Pancreas (tissue), 10 donors: Measurements from ENCODE around the gene RBMS1. TPM values are rescaled to one million over a fixed set of nuclear protein-coding genes. Genes with fewer than 3 reads are reported as not detected.

ENCODE experiments used
- ATAC-seq, 4 donors: fragments of 200-7000 bp; cut with Tn5 transposase; one replicate each; pipeline versions ENCODE4 v1.8.0 to v1.9.1; 2020; ENCODE audit warnings: mild to moderate bottlenecking in 4 of 4, moderate library complexity in 4 of 4
- DNase-seq, 6 donors: peaks; one replicate each; pipeline ENCODE4 v3.0.0-alpha.2; 2020
- FAIRE-seq: peaks from 2 replicates; lab custom pipeline; 2012; peaks lifted over from hg19 to GRCh38; lab: Jason Lieb, UNC
- H3K27ac ChIP-seq, 4 donors: fragments of 200-600 bp; sonication (generic); 1 replicate in 3 of 4; 2 replicates in 1 of 4; pipeline versions ENCODE4 v1.5.0 to v1.8.0; 2020
- H3K27me3 ChIP-seq, 4 donors: fragments of 200-600 bp; one replicate each; pipeline ENCODE4 v1.8.0; 2021
- H3K36me3 ChIP-seq, 3 donors: fragments of 200-600 bp; sonication (generic) in 1 of 3; one replicate each; pipeline versions ENCODE4 v1.5.0 to v1.8.0; 2020 to 2021
- H3K4me1 ChIP-seq, 3 donors: fragments of 200-600 bp; one replicate each; pipeline ENCODE4 v1.8.0; 2021
- H3K4me3 ChIP-seq, 4 donors: fragments of 200-600 bp; sonication (generic) in 2 of 4; one replicate each; pipeline versions ENCODE4 v1.5.0 to v1.8.0; 2020 to 2021
- H3K9me3 ChIP-seq, 4 donors: fragments of 200-600 bp; one replicate each; pipeline ENCODE4 v1.8.0; 2021
- CTCF ChIP-seq, 4 donors: fragments of 200-600 bp; sonication (generic) in 3 of 4; IDR thresholded peaks; one replicate each; pipeline versions ENCODE4 v1.5.0 to v1.8.0; 2021; ENCODE audit warnings: antibody characterized with exemption in 4 of 4
- WGBS, 2 donors: extraction: QIAGEN DNeasy Blood & Tissue Kit; methylation state at CpG; one replicate each; pipeline ENCODE4 v1.1.7; 2013; 5-methylcytosine and 5-hydroxymethylcytosine counted together
- intact Hi-C, 3 donors: fragments of 100-400 bp; cut with DNase I; formaldehyde crosslinking; loops; one replicate each; pipeline versions ENCODE4 v1.11.1 to v1.14.2; 2022
- polyA plus RNA-seq, 2 donors: library from polyadenylated mRNA; stranded (reverse); fragments of 200-250 nt; gene quantifications; one replicate each; pipeline ENCODE4 v1.2.3, GENCODE V29; 2013
- total RNA-seq, 6 donors: library from RNA; stranded (reverse); fragmentation: NEBNext Ultra II Directional in 4 of 6; extraction: Animal tissue kit (Norgen Biotek cat#: 25700) in 4 of 6; gene quantifications; one replicate each; pipeline versions ENCODE4 v1.2.1 to v1.2.4, GENCODE V29; 2021 to 2023
- donor health status: healthy with polysubstance abuse.
- donor health status: DM: no; HTN: no; CAD: no; lungs with moderate emphysema.
- donor health status: DM: no; HTN: no; CAD: no.
- donor health status: control.
- donor health status: control.
- donor health status: Bipolar disorder and iron deficiency.
- donor health status: DM: yes; HTN: yes; CAD: no.
- donor health status: DM: no; HTN: no; CAD: no.
- donor health status: DM: no; HTN: no; CAD: no.
- donor health status: DM: yes; HTN: yes; CAD: no.

Gene RBMS1
- total and polyA plus RNA-seq, 8 donors: 6.3 to 26.1 (median 8.7) TPM

GRCh38 chr2:160362541-160362940 lies 131.1 kb downstream of the RBMS1 start:
- WGBS, 2 donors: 86 to 88% methylated on average over 2 of the region's 2 CpGs
- H3K27ac ChIP-seq: no peak overlapping the region
- H3K36me3 ChIP-seq: no peaks in the 10 kb centered on the region
- H3K4me3 ChIP-seq: no peak overlapping the region
- no peak for DNase-seq
- H3K4me1 ChIP-seq: peaks cover 7 to 25% (median 9%) of the 10 kb centered on the region in 3 donors
- TF ChIP-seq CTCF (IDR thresholded peaks at IDR 0.05): no peak
- intact Hi-C loops: no loop called here
- no peak for ATAC-seq
- no peak for FAIRE-seq
- no peaks in the 10 kb centered on the region for H3K9me3 ChIP-seq
- no peaks in the 10 kb centered on the region for H3K27me3 ChIP-seq

- FAIRE-seq (no peak), DNase-seq (no peak), ATAC-seq (no peak)
- H3K27ac ChIP-seq: no peak overlapping the region
- H3K4me1 ChIP-seq: peaks cover 6 to 22% (median 7%) of the 10 kb centered on the region in 3 donors
- 87 to 98% methylated on average over 4 of the region's 4 CpGs for WGBS, 2 donors
- no peaks in the 10 kb centered on the region for H3K9me3 ChIP-seq
- no peaks in the 10 kb centered on the region for H3K27me3 ChIP-seq
- intact Hi-C loops: no loop called here
- no peak overlapping the region for H3K4me3 ChIP-seq
- TF ChIP-seq CTCF (IDR thresholded peaks at IDR 0.05): no peak
- no peaks in the 10 kb centered on the region for H3K36me3 ChIP-seq
Observed at GRCh38 chr2:160362018-160362417, 131.6 kb downstream of the RBMS1 start.

DNA sequence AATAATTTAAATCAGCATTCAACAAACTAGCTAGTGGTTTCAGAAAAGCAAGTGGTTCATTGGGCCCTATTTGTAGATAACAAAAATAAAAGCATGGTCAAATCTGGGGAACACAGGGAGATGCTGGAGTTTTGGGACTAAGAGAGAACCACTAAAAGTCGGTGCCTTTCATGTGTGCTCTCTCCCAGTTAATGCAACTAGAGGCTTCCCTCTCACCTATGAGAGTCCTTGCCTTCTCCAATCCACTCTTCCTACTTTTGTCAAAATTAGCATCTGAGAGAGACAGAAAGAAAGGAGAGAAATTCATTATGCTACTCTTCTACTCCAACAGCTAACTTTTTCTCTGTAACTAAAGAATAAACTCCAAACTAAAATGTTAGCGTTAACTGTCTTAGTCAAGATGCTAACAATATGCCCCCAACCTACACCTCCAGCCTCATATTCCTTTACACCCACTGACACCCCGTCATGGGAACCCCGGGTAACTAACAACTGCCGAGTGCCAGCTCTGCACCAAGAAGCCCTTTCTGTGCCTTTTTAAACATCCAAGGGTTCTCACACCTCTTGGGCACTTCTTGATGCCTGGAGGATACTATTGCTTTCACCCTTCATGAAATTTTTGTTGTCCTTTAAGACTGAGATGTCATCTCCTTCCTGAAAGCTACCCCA lies 133.4 kb downstream of the RBMS1 start:
- Histone ChIP-seq H3K4me3 (no peak overlapping the region), H3K4me1 (peaks cover 2 to 16% (median 7%) of the 10 kb centered on the region in 3 donors), H3K9me3 (peaks cover 0 to 3% (median 0%) of the 10 kb centered on the region in 4 donors), H3K27ac (no peak overlapping the region), H3K27me3 (no peaks in the 10 kb centered on the region), H3K36me3 (no peaks in the 10 kb centered on the region)
- ATAC-seq (no peak), FAIRE-seq (no peak), DNase-seq (no peak)
- no peak for TF ChIP-seq CTCF (IDR thresholded peaks at IDR 0.05)
- intact Hi-C loops: no loop called here
- 91 to 93% methylated on average over 5 of the region's 5 CpGs for WGBS, 2 donors

DNA sequence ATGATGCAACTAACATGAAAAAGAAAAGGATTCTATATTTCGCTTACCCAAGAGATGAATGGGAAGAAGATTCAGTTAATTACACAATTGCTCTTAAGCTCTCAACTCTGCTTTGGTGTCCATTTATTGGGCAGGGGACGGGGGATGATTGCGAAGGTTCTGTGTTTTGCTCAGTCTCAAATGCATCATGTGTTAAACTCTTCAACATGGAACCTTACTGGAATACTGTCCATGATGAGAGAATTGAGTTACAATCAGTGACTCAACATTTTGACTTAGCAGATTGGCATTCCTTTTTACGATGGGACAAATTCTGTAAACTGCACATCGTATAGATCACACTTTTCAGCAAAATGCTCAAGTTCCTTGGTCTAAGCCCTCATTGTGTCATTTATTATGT lies 135.6 kb downstream of the RBMS1 start:
- intact Hi-C loops: no loop called here
- 85 to 86% methylated on average over 5 of the region's 5 CpGs for WGBS, 2 donors
- DNase-seq: no peak

More for the DNA sequence above, 135.6 kb downstream of the RBMS1 start:
- no peak overlapping the region for H3K27ac ChIP-seq
- H3K4me3 ChIP-seq: no peak overlapping the region
- H3K36me3 ChIP-seq: no peaks in the 10 kb centered on the region
- H3K9me3 ChIP-seq: peaks cover 0 to 3% (median 0%) of the 10 kb centered on the region in 4 donors
- ATAC-seq (no peak), FAIRE-seq (no peak)
- no peak for TF ChIP-seq CTCF (IDR thresholded peaks at IDR 0.05)
- peaks cover 0 to 5% (median 0%) of the 10 kb centered on the region in 3 donors for H3K4me1 ChIP-seq
- H3K27me3 ChIP-seq: no peaks in the 10 kb centered on the region
